Tibial nerve (tissue), 4 donors: Measurements from ENCODE around the gene TSPAN13.

ENCODE experiments used
- EP300 ChIP-seq, 2 donors: sonication (generic); formaldehyde crosslinking; IDR thresholded peaks; one replicate each; pipeline ENCODE4 v1.6.1; 2017; ENCODE audit warnings: antibody characterized with exemption in 2 of 2, mild to moderate bottlenecking in 1 of 2
- POLR2A ChIP-seq, 2 donors: fragments of 450-650 bp; IDR thresholded peaks; one replicate each; pipeline ENCODE4 v1.6.1; 2017; ENCODE audit warnings: antibody characterized with exemption in 2 of 2, mild to moderate bottlenecking in 2 of 2, moderate library complexity in 2 of 2
- TF ChIP-seq, protein P1 (sequence below), 5 experiments: fragments of 200-600 bp in 3 of 5; fragments of 450-650 bp in 2 of 5; sonication (generic) in 3 of 5; IDR thresholded peaks; one replicate each; pipeline ENCODE4 v1.5.1; 2016 to 2019; ENCODE audit warnings: antibody characterized with exemption in 5 of 5, mild to moderate bottlenecking in 3 of 5, moderate library complexity in 2 of 5

DNA sequence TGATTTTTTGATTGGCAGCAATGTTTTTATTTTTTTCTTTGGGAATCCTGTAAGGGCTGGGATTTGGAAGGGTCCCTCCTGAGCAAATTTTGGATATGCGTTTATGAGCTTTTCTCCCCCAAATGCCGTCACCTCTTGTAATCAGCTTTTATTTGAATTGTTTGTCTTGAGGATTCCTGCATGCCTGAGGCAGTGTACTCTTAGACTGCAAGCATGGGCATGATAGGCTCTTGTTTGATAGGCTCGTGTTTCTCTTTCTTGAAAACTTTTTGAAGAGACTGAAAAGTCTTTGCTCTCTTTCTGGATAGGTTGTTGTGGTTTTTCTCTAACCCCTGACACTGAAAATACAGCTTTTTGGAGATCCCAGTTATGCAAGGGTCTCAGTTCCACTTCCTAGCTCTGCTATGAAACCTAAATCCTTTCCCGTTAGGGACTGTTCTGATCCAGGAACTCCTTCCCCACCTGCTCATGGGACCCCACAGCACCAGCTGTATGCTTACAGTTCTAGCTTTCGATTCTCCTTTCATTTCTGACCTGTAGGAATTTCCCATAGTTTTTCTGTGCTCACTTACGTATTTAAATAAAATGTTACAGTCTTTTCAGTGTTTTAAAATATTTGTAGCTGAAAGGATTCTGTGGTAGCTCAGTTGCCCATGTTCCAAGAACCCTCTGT lies 17.2 kb downstream of the TSPAN13 start:
- TF ChIP-seq, protein P1, sequence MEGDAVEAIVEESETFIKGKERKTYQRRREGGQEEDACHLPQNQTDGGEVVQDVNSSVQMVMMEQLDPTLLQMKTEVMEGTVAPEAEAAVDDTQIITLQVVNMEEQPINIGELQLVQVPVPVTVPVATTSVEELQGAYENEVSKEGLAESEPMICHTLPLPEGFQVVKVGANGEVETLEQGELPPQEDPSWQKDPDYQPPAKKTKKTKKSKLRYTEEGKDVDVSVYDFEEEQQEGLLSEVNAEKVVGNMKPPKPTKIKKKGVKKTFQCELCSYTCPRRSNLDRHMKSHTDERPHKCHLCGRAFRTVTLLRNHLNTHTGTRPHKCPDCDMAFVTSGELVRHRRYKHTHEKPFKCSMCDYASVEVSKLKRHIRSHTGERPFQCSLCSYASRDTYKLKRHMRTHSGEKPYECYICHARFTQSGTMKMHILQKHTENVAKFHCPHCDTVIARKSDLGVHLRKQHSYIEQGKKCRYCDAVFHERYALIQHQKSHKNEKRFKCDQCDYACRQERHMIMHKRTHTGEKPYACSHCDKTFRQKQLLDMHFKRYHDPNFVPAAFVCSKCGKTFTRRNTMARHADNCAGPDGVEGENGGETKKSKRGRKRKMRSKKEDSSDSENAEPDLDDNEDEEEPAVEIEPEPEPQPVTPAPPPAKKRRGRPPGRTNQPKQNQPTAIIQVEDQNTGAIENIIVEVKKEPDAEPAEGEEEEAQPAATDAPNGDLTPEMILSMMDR (IDR thresholded peaks at IDR 0.05), result no peak
- TF ChIP-seq POLR2A (IDR thresholded peaks at IDR 0.05) (no peak), EP300 (IDR thresholded peaks at IDR 0.05) (no peak)
